Gastrocnemius medialis (tissue), 4 donors: Measurements from ENCODE around the gene PTGDR2.

ENCODE experiments used
- POLR2A ChIP-seq, 2 donors: fragments of 450-650 bp; IDR thresholded peaks; one replicate each; pipeline ENCODE4 v1.6.1; 2017; ENCODE audit warnings: antibody characterized with exemption in 2 of 2, mild to moderate bottlenecking in 2 of 2, moderate library complexity in 2 of 2
- TF ChIP-seq, protein P1 (sequence below), 5 experiments: fragments of 450-650 bp in 3 of 5; fragments of 200-600 bp in 2 of 5; sonication (generic) in 2 of 5; IDR thresholded peaks in 4 of 5; conservative IDR thresholded peaks in 1 of 5; 1 replicate in 4 of 5; 2 replicates in 1 of 5; pipeline ENCODE4 v1.5.1; 2016 to 2019; ENCODE audit warnings: antibody characterized with exemption in 5 of 5, mild to moderate bottlenecking in 3 of 5, moderate library complexity in 3 of 5

DNA sequence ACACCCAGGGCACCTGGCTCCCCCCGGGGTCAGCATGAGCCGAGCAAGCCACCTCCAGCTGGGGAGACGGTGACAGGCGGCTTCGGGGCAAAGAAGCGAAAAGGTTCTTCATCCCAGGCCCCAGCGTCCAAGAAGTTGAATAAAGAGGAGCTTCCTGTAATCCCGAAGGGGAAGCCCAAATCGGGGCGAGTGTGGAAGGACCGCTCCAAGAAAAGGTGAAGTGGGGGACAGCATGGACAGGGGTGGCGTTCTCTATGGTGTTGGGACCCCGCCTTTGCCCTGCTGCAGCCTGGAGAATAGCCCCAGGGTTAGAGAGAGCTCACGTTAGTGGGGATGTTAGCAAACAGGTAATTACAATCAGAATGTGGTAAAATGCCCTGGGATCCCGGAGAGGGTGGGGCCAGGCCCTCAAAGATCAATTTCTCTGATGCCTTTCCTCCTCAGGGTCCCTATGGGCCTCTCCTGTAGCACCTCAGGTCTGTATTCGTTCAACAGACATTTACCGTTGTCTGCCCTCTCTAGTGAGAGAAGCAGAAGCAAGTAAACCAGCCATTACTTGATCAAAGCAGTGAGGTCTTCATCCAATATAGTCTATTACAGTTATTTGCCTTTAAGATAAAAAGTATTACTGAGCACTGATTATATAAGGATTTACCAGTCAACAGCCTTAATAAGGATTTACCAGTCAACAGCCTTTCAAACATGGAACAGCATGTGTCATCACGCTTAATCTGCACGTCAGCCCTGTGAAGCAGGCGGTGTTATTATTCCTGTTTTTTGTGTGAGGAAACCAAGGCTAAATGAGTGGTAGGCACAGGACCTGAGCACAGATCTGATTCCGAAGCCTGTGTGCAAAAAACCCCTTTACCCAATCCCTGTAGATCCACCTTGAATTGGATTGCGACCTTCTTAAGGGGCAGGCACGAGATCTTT, 12.8 kb downstream of the PTGDR2 start:
- TF ChIP-seq, protein P1, sequence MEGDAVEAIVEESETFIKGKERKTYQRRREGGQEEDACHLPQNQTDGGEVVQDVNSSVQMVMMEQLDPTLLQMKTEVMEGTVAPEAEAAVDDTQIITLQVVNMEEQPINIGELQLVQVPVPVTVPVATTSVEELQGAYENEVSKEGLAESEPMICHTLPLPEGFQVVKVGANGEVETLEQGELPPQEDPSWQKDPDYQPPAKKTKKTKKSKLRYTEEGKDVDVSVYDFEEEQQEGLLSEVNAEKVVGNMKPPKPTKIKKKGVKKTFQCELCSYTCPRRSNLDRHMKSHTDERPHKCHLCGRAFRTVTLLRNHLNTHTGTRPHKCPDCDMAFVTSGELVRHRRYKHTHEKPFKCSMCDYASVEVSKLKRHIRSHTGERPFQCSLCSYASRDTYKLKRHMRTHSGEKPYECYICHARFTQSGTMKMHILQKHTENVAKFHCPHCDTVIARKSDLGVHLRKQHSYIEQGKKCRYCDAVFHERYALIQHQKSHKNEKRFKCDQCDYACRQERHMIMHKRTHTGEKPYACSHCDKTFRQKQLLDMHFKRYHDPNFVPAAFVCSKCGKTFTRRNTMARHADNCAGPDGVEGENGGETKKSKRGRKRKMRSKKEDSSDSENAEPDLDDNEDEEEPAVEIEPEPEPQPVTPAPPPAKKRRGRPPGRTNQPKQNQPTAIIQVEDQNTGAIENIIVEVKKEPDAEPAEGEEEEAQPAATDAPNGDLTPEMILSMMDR (IDR thresholded peaks at IDR 0.05 in 4 of 5, conservative IDR thresholded peaks at IDR 0.05 in 1 of 5): no peak
- no peak for TF ChIP-seq POLR2A (IDR thresholded peaks at IDR 0.05)
